ENCODE results near the gene SLITRK5.
A peak's percentile ranks its signal among the peaks of the same experiment; 100 is the strongest.

The SLITRK5 gene

DNA sequence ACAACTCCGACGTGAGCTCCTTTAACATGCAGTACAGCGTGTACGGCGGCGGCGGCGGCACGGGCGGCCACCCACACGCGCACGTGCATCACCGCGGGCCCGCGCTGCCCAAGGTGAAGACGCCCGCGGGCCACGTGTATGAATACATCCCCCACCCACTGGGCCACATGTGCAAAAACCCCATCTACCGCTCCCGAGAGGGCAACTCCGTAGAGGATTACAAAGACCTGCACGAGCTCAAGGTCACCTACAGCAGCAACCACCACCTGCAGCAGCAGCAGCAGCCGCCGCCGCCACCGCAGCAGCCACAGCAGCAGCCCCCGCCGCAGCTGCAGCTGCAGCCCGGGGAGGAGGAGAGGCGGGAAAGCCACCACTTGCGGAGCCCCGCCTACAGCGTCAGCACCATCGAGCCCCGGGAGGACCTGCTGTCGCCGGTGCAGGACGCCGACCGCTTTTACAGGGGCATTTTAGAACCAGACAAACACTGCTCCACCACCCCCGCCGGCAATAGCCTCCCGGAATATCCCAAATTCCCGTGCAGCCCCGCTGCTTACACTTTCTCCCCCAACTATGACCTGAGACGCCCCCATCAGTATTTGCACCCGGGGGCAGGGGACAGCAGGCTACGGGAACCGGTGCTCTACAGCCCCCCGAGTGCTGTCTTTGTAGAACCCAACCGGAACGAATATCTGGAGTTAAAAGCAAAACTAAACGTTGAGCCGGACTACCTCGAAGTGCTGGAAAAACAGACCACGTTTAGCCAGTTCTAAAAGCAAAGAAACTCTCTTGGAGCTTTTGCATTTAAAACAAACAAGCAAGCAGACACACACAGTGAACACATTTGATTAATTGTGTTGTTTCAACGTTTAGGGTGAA is 6.6 kb downstream of the SLITRK5 start:
- Histone ChIP-seq H3F3A (ENCODE audit: insufficient read depth, low read length) (no peaks in the 10 kb centered on the region), H3K27me3 (ENCODE audit: insufficient read depth, low read length) (no peaks in the 10 kb centered on the region), H2AFZ (ENCODE audit: low read length) (no peak overlapping the region), H3K9ac (ENCODE audit: low read length) (no peak overlapping the region), H3K4me2 (ENCODE audit: low read length) (no peak overlapping the region), H3K36me3 (ENCODE audit: insufficient read depth, low read length) (no peaks in the 10 kb centered on the region), H3K4me1 (ENCODE audit: insufficient read depth, low read length, severe bottlenecking) (no peaks in the 10 kb centered on the region), H3K9me3 (ENCODE audit: low read length) (no peaks in the 10 kb centered on the region), H3K27ac (ENCODE audit: low read depth, low read length, poor library complexity, severe bottlenecking) (no peak overlapping the region), H3K9me2 (ENCODE audit: low read depth, low read length) (no peaks in the 10 kb centered on the region), H3K79me2 (ENCODE audit: insufficient read depth, low read length) (no peaks in the 10 kb centered on the region), H4K20me1 (ENCODE audit: insufficient read depth, low read length) (no peaks in the 10 kb centered on the region), H3K4me3 (ENCODE audit: low read depth, low read length, poor library complexity, severe bottlenecking) (no peak overlapping the region)
- no peak for TF ChIP-seq EZH2 (IDR thresholded peaks at IDR 0.05; ENCODE audit: borderline replicate concordance, low read length)
- TF ChIP-seq, protein P1, sequence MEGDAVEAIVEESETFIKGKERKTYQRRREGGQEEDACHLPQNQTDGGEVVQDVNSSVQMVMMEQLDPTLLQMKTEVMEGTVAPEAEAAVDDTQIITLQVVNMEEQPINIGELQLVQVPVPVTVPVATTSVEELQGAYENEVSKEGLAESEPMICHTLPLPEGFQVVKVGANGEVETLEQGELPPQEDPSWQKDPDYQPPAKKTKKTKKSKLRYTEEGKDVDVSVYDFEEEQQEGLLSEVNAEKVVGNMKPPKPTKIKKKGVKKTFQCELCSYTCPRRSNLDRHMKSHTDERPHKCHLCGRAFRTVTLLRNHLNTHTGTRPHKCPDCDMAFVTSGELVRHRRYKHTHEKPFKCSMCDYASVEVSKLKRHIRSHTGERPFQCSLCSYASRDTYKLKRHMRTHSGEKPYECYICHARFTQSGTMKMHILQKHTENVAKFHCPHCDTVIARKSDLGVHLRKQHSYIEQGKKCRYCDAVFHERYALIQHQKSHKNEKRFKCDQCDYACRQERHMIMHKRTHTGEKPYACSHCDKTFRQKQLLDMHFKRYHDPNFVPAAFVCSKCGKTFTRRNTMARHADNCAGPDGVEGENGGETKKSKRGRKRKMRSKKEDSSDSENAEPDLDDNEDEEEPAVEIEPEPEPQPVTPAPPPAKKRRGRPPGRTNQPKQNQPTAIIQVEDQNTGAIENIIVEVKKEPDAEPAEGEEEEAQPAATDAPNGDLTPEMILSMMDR (IDR thresholded peaks at IDR 0.05; ENCODE audit: low read length): no peak

DNA sequence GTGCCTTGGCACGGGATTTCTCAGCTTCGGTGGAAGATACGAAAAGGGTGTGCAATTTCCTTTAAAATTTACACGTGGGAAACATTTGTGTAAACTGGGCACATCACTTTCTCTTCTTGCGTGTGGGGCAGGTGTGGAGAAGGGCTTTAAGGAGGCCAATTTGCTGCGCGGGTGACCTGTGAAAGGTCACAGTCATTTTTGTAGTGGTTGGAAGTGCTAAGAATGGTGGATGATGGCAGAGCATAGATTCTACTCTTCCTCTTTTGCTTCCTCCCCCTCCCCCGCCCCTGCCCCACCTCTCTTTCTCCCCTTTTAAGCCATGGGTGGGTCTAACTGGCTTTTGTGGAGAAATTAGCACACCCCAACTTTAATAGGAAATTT is 7.2 kb downstream of the SLITRK5 start:
- H4K20me1 ChIP-seq (ENCODE audit: insufficient read depth, low read length): no peaks in the 10 kb centered on the region
- H3K27ac ChIP-seq (ENCODE audit: low read depth, low read length, poor library complexity, severe bottlenecking): no peak overlapping the region
- no peaks in the 10 kb centered on the region for H3K9me3 ChIP-seq (ENCODE audit: low read length)
- H3K36me3 ChIP-seq (ENCODE audit: insufficient read depth, low read length): no peaks in the 10 kb centered on the region
- H3F3A ChIP-seq (ENCODE audit: insufficient read depth, low read length): no peaks in the 10 kb centered on the region
- no peaks in the 10 kb centered on the region for H3K27me3 ChIP-seq (ENCODE audit: insufficient read depth, low read length)
- H3K4me3 ChIP-seq (ENCODE audit: low read depth, low read length, poor library complexity, severe bottlenecking): no peak overlapping the region
- H3K9me2 ChIP-seq (ENCODE audit: low read depth, low read length): no peaks in the 10 kb centered on the region
- no peaks in the 10 kb centered on the region for H3K4me1 ChIP-seq (ENCODE audit: insufficient read depth, low read length, severe bottlenecking)
- H3K4me2 ChIP-seq (ENCODE audit: low read length): no peak overlapping the region
- TF ChIP-seq, protein P1 (IDR thresholded peaks at IDR 0.05; ENCODE audit: low read length): no peak
- no peak for TF ChIP-seq EZH2 (IDR thresholded peaks at IDR 0.05; ENCODE audit: borderline replicate concordance, low read length)
- H2AFZ ChIP-seq (ENCODE audit: low read length): no peak overlapping the region
- H3K9ac ChIP-seq (ENCODE audit: low read length): no peak overlapping the region
- no peaks in the 10 kb centered on the region for H3K79me2 ChIP-seq (ENCODE audit: insufficient read depth, low read length)

DNA sequence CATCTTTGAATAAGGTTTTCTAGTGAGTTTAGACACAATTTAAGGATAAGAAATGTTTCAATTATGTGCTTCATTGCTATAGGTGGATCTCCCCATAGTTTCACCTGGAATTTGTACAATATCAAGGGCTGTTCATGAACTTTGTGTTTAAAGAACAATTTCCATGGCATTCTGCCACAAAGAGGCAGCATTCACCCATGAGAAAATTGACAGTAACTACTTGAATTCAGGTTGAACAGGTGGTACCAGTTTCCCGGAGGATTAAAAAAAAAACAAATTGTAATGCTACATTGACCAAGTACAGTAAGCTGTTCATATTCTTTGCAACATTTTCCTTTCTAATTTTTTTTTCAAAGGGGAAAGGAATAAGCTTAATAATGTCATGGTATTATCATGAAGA is 9.1 kb downstream of the SLITRK5 start:
- Histone ChIP-seq H3K9me2 (ENCODE audit: low read depth, low read length) (no peaks in the 10 kb centered on the region; the same call in 1 of the 2 replicates), H3K79me2 (ENCODE audit: insufficient read depth, low read length) (no peaks in the 10 kb centered on the region), H3K27ac (ENCODE audit: low read depth, low read length, poor library complexity, severe bottlenecking) (no peak overlapping the region), H3K9ac (ENCODE audit: low read length) (no peak overlapping the region), H3K9me3 (ENCODE audit: low read length) (no peaks in the 10 kb centered on the region), H3K4me2 (ENCODE audit: low read length) (no peak overlapping the region), H3K4me3 (ENCODE audit: low read depth, low read length, poor library complexity, severe bottlenecking) (no peak overlapping the region), H3K4me1 (ENCODE audit: insufficient read depth, low read length, severe bottlenecking) (no peaks in the 10 kb centered on the region), H3K36me3 (ENCODE audit: insufficient read depth, low read length) (no peaks in the 10 kb centered on the region), H4K20me1 (ENCODE audit: insufficient read depth, low read length) (no peaks in the 10 kb centered on the region), H2AFZ (ENCODE audit: low read length) (no peak overlapping the region), H3F3A (ENCODE audit: insufficient read depth, low read length) (no peaks in the 10 kb centered on the region), H3K27me3 (ENCODE audit: insufficient read depth, low read length) (no peaks in the 10 kb centered on the region)
- TF ChIP-seq, protein P1 (IDR thresholded peaks at IDR 0.05; ENCODE audit: low read length): peak; percentile 29; the same call in 1 of the 2 replicates
- TF ChIP-seq EZH2 (IDR thresholded peaks at IDR 0.05; ENCODE audit: borderline replicate concordance, low read length): no peak
